ENCODE measurements around the gene BTAF1.

DNA sequence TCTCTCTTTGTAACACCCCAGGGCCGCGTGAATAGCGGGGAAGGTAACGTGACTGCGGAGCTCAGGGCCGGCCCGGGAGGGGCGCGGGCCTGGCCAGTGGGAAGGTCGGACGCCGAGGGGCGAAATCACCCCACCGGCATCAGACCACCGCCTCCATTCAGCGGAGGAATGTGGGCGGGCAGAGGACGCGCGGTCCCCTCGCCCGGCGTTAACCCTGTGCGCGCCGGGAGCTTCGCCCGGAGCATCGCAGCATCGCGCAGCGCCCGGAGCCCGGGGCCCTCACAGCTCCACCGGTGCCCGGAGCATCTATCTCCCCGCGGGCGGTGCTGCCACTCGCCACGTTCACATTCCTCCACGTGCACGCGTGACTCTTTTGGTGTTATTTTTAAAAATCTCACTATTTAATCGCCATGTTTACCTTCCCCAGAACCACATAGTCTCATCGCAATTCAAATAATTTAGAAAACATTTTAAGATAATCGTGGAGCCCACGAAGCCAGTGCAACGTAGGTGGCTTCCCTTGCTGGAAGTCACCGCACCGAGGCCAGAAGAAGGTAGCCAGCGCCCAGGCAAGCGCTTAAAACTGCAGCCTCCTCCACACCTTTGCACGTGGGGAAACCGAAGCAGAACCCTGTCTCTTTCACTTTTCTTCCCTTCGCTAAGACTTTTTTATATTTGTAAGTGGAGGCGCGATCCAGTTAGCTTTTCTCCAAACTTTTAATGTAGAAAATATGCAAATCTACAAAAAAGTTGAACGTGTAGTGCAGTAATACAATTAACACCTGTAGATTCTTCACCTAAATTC is 36.1 kb upstream of the BTAF1 start:
- no peak for TF ChIP-seq POLR2A (IDR thresholded peaks at IDR 0.05; ENCODE audit: borderline replicate concordance, extremely low read depth, insufficient read depth, insufficient read length)
- TF ChIP-seq TCF7L2 (IDR thresholded peaks at IDR 0.05; ENCODE audit: borderline replicate concordance, extremely low read depth, insufficient read depth, insufficient read length): no peak
- TF ChIP-seq ELF1 (IDR thresholded peaks at IDR 0.05; ENCODE audit: borderline replicate concordance, low read depth): no peak
- TF ChIP-seq, protein P1, sequence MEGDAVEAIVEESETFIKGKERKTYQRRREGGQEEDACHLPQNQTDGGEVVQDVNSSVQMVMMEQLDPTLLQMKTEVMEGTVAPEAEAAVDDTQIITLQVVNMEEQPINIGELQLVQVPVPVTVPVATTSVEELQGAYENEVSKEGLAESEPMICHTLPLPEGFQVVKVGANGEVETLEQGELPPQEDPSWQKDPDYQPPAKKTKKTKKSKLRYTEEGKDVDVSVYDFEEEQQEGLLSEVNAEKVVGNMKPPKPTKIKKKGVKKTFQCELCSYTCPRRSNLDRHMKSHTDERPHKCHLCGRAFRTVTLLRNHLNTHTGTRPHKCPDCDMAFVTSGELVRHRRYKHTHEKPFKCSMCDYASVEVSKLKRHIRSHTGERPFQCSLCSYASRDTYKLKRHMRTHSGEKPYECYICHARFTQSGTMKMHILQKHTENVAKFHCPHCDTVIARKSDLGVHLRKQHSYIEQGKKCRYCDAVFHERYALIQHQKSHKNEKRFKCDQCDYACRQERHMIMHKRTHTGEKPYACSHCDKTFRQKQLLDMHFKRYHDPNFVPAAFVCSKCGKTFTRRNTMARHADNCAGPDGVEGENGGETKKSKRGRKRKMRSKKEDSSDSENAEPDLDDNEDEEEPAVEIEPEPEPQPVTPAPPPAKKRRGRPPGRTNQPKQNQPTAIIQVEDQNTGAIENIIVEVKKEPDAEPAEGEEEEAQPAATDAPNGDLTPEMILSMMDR (IDR thresholded peaks at IDR 0.05 in 2 of 3, conservative IDR thresholded peaks at IDR 0.05 in 1 of 3; ENCODE audit: borderline replicate concordance in 1 of 3, insufficient read depth in 1 of 3, low read depth in 2 of 3, low read length in 2 of 3): no peak
- no peak for TF ChIP-seq YY1 (IDR thresholded peaks at IDR 0.05; ENCODE audit: extremely low read depth, insufficient replicate concordance, low read depth, low read length)
- no peak for TF ChIP-seq RAD21 (IDR thresholded peaks at IDR 0.05; ENCODE audit: low read depth)
